Spinal cord (tissue), 10 donors: ENCODE measurements around the gene OR9Q1. TPM values are rescaled to one million over a fixed set of nuclear protein-coding genes. Genes with fewer than 3 reads are reported as not detected.

Source experiments
- DNase-seq, 6 donors: peaks; one replicate each; pipeline versions ENCODE4 v3.0.0 to v3.0.0-alpha.2; 2013 to 2015; ENCODE audit warnings: low spot score in 6 of 6, low read depth in 4 of 6
- H3K27ac ChIP-seq: one replicate; pipeline ENCODE4 v1.5.1; 2013; ENCODE audit warnings: low read depth, low read length, control low read depth
- H3K27me3 ChIP-seq: one replicate; pipeline ENCODE4 v1.6.1; 2013; ENCODE audit warnings: low read length; ENCODE audit not compliant: control insufficient read depth, insufficient read depth
- H3K36me3 ChIP-seq: one replicate; pipeline ENCODE4 v1.6.1; 2013; ENCODE audit warnings: low read length; ENCODE audit not compliant: control insufficient read depth, insufficient read depth
- H3K4me1 ChIP-seq: one replicate; pipeline ENCODE4 v1.6.1; 2013; ENCODE audit warnings: low read length; ENCODE audit not compliant: control insufficient read depth, insufficient read depth
- H3K4me3 ChIP-seq: one replicate; pipeline ENCODE4 v1.5.1; 2013; ENCODE audit warnings: low read depth, low read length, control low read depth
- H3K9me3 ChIP-seq: one replicate; pipeline ENCODE4 v1.6.1; 2013; ENCODE audit warnings: low read length; ENCODE audit not compliant: control insufficient read depth, insufficient read depth
- WGBS: methylation state at CpG from one replicate; pipeline ENCODE4 v1.1.5; 2013; ENCODE audit warnings: missing lambda C conversion rate; ENCODE audit not compliant: insufficient coverage; 5-methylcytosine and 5-hydroxymethylcytosine counted together
- polyA plus RNA-seq, 2 donors: library from polyadenylated mRNA; unstranded; fragments of 120-200 nt; gene quantifications; one replicate each; pipeline ENCODE4 v1.2.1, GENCODE V29; 2013; ENCODE audit not compliant: insufficient read length in 2 of 2
- total RNA-seq, 2 donors: library from RNA; depleted of rRNA in 1 of 2; stranded (reverse); fragments of 120-200 nt in 1 of 2; fragments of >200 nt in 1 of 2; gene quantifications; one replicate each; pipeline versions ENCODE4 v1.2.3 to v1.2.4, GENCODE V29; 2013 to 2014
- donor health status: healthy.

The OR9Q1 gene
- total and polyA plus RNA-seq, 4 donors = not detected

- no peak for DNase-seq
- no peaks in the 10 kb centered on the region for H3K9me3 ChIP-seq
- no peak overlapping the region for H3K4me3 ChIP-seq
- H3K27me3 ChIP-seq = no peaks in the 10 kb centered on the region
- no CpG with 5 or more reads among the region's 1 CpG for WGBS
- no peak overlapping the region for H3K27ac ChIP-seq
- no peaks in the 10 kb centered on the region for H3K36me3 ChIP-seq
- H3K4me1 ChIP-seq = no peaks in the 10 kb centered on the region
Observed at GRCh38 chr11:58164990-58165389, 141.3 kb downstream of the OR9Q1 start.

GRCh38 chr11:58165504-58166106, 141.9 kb downstream of the OR9Q1 start:
- DNase-seq = peak in 1 of 6 donors; percentile 15
- no peaks in the 10 kb centered on the region for H3K36me3 ChIP-seq
- H3K9me3 ChIP-seq = no peaks in the 10 kb centered on the region
- H3K27ac ChIP-seq = no peak overlapping the region
- WGBS = 60% methylated on average over 1 of the region's 7 CpGs
- H3K27me3 ChIP-seq = no peaks in the 10 kb centered on the region
- H3K4me1 ChIP-seq = no peaks in the 10 kb centered on the region
- no peak overlapping the region for H3K4me3 ChIP-seq

GRCh38 chr11:58177409-58178054, 153.9 kb downstream of the OR9Q1 start:
- WGBS = 85% methylated on average over 2 of the region's 5 CpGs
- Histone ChIP-seq H3K4me1 (no peaks in the 10 kb centered on the region), H3K9me3 (no peaks in the 10 kb centered on the region), H3K36me3 (no peaks in the 10 kb centered on the region), H3K4me3 (no peak overlapping the region), H3K27me3 (no peaks in the 10 kb centered on the region), H3K27ac (no peak overlapping the region)
- no peak for DNase-seq

GRCh38 chr11:58178444-58178843, 154.8 kb downstream of the OR9Q1 start:
- Histone ChIP-seq H3K27me3 (no peaks in the 10 kb centered on the region), H3K9me3 (no peaks in the 10 kb centered on the region), H3K4me1 (no peaks in the 10 kb centered on the region), H3K27ac (no peak overlapping the region), H3K36me3 (no peaks in the 10 kb centered on the region), H3K4me3 (no peak overlapping the region)
- WGBS = 94% methylated on average over 5 of the region's 6 CpGs
- DNase-seq = no peak

GRCh38 chr11:58179648-58180047, 156.0 kb downstream of the OR9Q1 start:
- no peak overlapping the region for H3K4me3 ChIP-seq
- no peaks in the 10 kb centered on the region for H3K27me3 ChIP-seq
- H3K27ac ChIP-seq = no peak overlapping the region
- DNase-seq = no peak
- H3K4me1 ChIP-seq = no peaks in the 10 kb centered on the region
- H3K9me3 ChIP-seq = no peaks in the 10 kb centered on the region
- 72% methylated on average over 6 of the region's 7 CpGs for WGBS
- H3K36me3 ChIP-seq = no peaks in the 10 kb centered on the region

- Histone ChIP-seq H3K9me3 (no peaks in the 10 kb centered on the region), H3K27me3 (no peaks in the 10 kb centered on the region), H3K4me3 (no peak overlapping the region), H3K36me3 (no peaks in the 10 kb centered on the region), H3K4me1 (no peaks in the 10 kb centered on the region), H3K27ac (no peak overlapping the region)
- peak in 1 of 6 donors; percentile 26 for DNase-seq
- WGBS = no CpG with 5 or more reads among the region's 4 CpGs
Observed at GRCh38 chr11:58186938-58187337, 163.3 kb downstream of the OR9Q1 start.

GRCh38 chr11:58188770-58189169, 165.1 kb downstream of the OR9Q1 start, which contains the start of gene OR9Q2:
Gene OR9Q2, plus strand, starts transcription at chr11:58189070. Its CDS starts 1,421 bp downstream, at chr11:58190491.
- H3K4me3 ChIP-seq = no peak within 1 kb of the TSS
- no peaks in the 10 kb centered on the region for H3K9me3 ChIP-seq
- no peaks in the 10 kb centered on the region for H3K4me1 ChIP-seq
- 100% methylated on average over 2 of the region's 2 CpGs for WGBS
- H3K27ac ChIP-seq = no peak within 1 kb of the TSS
- H3K27me3 ChIP-seq = no peaks in the 10 kb centered on the region
- H3K36me3 ChIP-seq = no peaks in the 10 kb centered on the region
- DNase-seq = no peak

GRCh38 chr11:58192229-58192628, 168.5 kb downstream of the OR9Q1 start:
- no peaks in the 10 kb centered on the region for H3K27me3 ChIP-seq

GRCh38 chr11:58193391-58193790, 169.7 kb downstream of the OR9Q1 start:
- H3K36me3 ChIP-seq = no peaks in the 10 kb centered on the region
- no peak overlapping the region for H3K4me3 ChIP-seq
- DNase-seq = no peak
- no peaks in the 10 kb centered on the region for H3K27me3 ChIP-seq
- H3K27ac ChIP-seq = no peak overlapping the region
- H3K9me3 ChIP-seq = no peaks in the 10 kb centered on the region
- no peaks in the 10 kb centered on the region for H3K4me1 ChIP-seq

More at GRCh38 chr11:58192229-58192628, 168.5 kb downstream of the OR9Q1 start:
- Histone ChIP-seq H3K4me1 (no peaks in the 10 kb centered on the region), H3K9me3 (no peaks in the 10 kb centered on the region), H3K36me3 (no peaks in the 10 kb centered on the region), H3K27ac (no peak overlapping the region), H3K4me3 (no peak overlapping the region)
- no peak for DNase-seq
- no CpG with 5 or more reads among the region's 3 CpGs for WGBS

GRCh38 chr11:58195939-58196338, 172.3 kb downstream of the OR9Q1 start:
- H3K36me3 ChIP-seq = no peaks in the 10 kb centered on the region
- H3K4me3 ChIP-seq = no peak overlapping the region
- DNase-seq = no peak
- WGBS = no CpG with 5 or more reads among the region's 2 CpGs
- H3K4me1 ChIP-seq = no peaks in the 10 kb centered on the region
- no peak overlapping the region for H3K27ac ChIP-seq
- no peaks in the 10 kb centered on the region for H3K9me3 ChIP-seq
- H3K27me3 ChIP-seq = no peaks in the 10 kb centered on the region
